ENCODE data around the gene ZNF670. TPM values are rescaled to one million over a fixed set of nuclear protein-coding genes. Genes with fewer than 3 reads are reported as not detected.

Gene ZNF670
- total and polyA plus RNA-seq, 10 donors: 1.4 to 5.6 (median 3.7) TPM

DNA sequence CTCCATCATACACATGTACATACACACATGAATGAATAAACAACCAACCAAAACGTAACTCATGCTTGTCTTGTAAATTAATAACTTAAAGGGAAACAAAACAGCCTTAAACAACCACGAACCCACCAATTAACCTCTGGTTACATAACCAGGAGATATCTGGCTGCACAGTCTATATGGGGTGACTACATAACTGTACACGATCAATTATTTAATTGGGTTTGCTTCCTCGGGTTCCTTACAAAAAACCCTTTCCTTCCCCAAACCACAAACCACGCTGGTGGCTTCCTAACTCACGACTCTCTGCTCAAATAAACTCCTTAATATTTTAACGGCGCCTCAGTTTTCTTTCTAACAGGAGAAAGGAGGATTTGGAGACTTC, 744 bp downstream of the ZNF670 start:
- no peak for TF ChIP-seq POLR2A (IDR thresholded peaks at IDR 0.05)
- TF ChIP-seq POLR2AphosphoS5 (IDR thresholded peaks at IDR 0.05): no peak
- TF ChIP-seq, protein P1, sequence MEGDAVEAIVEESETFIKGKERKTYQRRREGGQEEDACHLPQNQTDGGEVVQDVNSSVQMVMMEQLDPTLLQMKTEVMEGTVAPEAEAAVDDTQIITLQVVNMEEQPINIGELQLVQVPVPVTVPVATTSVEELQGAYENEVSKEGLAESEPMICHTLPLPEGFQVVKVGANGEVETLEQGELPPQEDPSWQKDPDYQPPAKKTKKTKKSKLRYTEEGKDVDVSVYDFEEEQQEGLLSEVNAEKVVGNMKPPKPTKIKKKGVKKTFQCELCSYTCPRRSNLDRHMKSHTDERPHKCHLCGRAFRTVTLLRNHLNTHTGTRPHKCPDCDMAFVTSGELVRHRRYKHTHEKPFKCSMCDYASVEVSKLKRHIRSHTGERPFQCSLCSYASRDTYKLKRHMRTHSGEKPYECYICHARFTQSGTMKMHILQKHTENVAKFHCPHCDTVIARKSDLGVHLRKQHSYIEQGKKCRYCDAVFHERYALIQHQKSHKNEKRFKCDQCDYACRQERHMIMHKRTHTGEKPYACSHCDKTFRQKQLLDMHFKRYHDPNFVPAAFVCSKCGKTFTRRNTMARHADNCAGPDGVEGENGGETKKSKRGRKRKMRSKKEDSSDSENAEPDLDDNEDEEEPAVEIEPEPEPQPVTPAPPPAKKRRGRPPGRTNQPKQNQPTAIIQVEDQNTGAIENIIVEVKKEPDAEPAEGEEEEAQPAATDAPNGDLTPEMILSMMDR (IDR thresholded peaks at IDR 0.05 in 8 of 11, conservative IDR thresholded peaks at IDR 0.05 in 3 of 11): no peak
- peak overlapping the region in 6 of 8 donors; percentile 67 to 86 (median 81) for H3K27ac ChIP-seq
- WGBS, 5 donors: 0 to 2% (median 1%) methylated on average over 8 of the region's 8 CpGs
- H3K4me1 ChIP-seq: peaks cover 0 to 29% (median 22%) of the 10 kb centered on the region in 6 donors
- intact Hi-C loops (cut with DNase I; ENCODE audit: low total_unique reads): no loop called here
- peaks cover 0 to 18% (median 0%) of the 10 kb centered on the region in 8 donors for H3K9me3 ChIP-seq
- no peak for DNase-seq
- peak overlapping the region; percentile 63 to 93 (median 76) for H3K4me3 ChIP-seq
- no peaks in the 10 kb centered on the region for H3K27me3 ChIP-seq (replicated peaks in 1 of 7)
- H3K36me3 ChIP-seq: no peaks in the 10 kb centered on the region

DNA sequence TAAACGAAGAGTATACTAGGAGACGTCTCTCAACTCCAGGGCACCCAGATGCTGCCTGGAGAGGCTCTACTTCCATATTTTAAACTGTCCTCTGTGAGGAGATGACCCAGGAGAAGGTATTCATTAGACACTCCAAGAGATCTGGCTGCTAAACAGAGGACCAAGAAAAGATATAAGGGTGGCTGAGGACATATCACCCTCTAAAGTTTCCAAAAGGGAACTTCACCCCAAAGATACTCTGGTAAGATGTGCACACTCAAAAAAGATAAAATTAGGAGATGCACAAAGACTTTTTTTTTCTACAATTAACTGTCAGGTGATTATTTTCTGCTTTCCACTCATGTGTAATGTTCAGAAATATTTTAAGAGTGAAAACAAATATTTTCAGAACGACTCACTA, 1.4 kb downstream of the ZNF670 start:
- TF ChIP-seq, protein P1 (IDR thresholded peaks at IDR 0.05 in 8 of 11, conservative IDR thresholded peaks at IDR 0.05 in 3 of 11): no peak
- TF ChIP-seq POLR2A (IDR thresholded peaks at IDR 0.05) (no peak), POLR2AphosphoS5 (IDR thresholded peaks at IDR 0.05) (no peak)
- intact Hi-C loops (cut with DNase I; ENCODE audit: low total_unique reads): no loop called here
- DNase-seq: no peak
- 79 to 86% (median 81%) methylated on average over 3 of the region's 3 CpGs for WGBS, 5 donors
- Histone ChIP-seq H3K27ac (peak overlapping the region in 1 of 8 donors; percentile 86), H3K4me3 (peak overlapping the region in 3 of 8 donors; percentile 69 to 93 (median 85)), H3K4me1 (peaks cover 0 to 29% (median 22%) of the 10 kb centered on the region in 6 donors), H3K27me3 (replicated peaks in 1 of 7) (no peaks in the 10 kb centered on the region), H3K9me3 (peaks cover 0 to 23% (median 3%) of the 10 kb centered on the region in 8 donors), H3K36me3 (no peaks in the 10 kb centered on the region)

GRCh38 chr1:247070645-247071044, 8.0 kb downstream of the ZNF670 start:
- intact Hi-C loops (cut with DNase I; ENCODE audit: low total_unique reads): no loop called here
- DNase-seq: no peak
- TF ChIP-seq POLR2A (IDR thresholded peaks at IDR 0.05): no peak
- TF ChIP-seq, protein P1 (IDR thresholded peaks at IDR 0.05 in 8 of 11, conservative IDR thresholded peaks at IDR 0.05 in 3 of 11): no peak
- no peak for TF ChIP-seq POLR2AphosphoS5 (IDR thresholded peaks at IDR 0.05)
- H3K36me3 ChIP-seq: peaks cover 0 to 5% (median 0%) of the 10 kb centered on the region in 6 donors
- H3K27me3 ChIP-seq (replicated peaks in 1 of 7): no peaks in the 10 kb centered on the region
- no peak overlapping the region for H3K27ac ChIP-seq
- peaks cover 7 to 84% (median 53%) of the 10 kb centered on the region in 8 donors for H3K9me3 ChIP-seq
- no peak overlapping the region for H3K4me3 ChIP-seq
- WGBS, 5 donors: 72 to 97% (median 82%) methylated on average over 3 of the region's 3 CpGs
- no peaks in the 10 kb centered on the region for H3K4me1 ChIP-seq

DNA sequence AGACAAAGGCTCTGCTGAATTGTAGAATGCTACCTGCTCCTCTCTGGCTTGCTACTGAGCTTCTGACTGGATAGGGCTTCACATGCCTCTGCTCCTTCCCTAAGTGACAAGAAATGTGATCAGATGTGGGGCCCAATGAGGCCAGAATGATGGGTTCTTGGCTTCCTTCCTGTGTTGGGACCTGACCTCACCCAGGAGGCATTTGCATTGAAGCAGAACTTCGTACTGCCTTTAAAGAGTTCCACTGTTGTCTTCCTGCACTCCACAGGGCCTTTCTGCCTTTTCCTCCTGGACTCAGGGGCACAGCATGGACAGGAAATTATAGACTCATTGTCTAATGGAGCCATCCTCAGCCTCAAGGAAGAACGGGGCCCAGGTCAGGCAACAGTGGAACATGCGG, 14.3 kb downstream of the ZNF670 start:
- Histone ChIP-seq H3K36me3 (peaks cover 0 to 27% (median 0%) of the 10 kb centered on the region in 6 donors), H3K27ac (no peak overlapping the region), H3K9me3 (peaks cover 9 to 95% (median 77%) of the 10 kb centered on the region in 8 donors), H3K27me3 (replicated peaks in 1 of 7) (no peaks in the 10 kb centered on the region), H3K4me3 (no peak overlapping the region), H3K4me1 (no peaks in the 10 kb centered on the region)
- intact Hi-C loops (cut with DNase I; ENCODE audit: low total_unique reads): no loop called here
- DNase-seq: peak; percentile 35
- no peak for TF ChIP-seq POLR2AphosphoS5 (IDR thresholded peaks at IDR 0.05)
- TF ChIP-seq, protein P1 (IDR thresholded peaks at IDR 0.05 in 8 of 11, conservative IDR thresholded peaks at IDR 0.05 in 3 of 11): no peak
- TF ChIP-seq POLR2A (IDR thresholded peaks at IDR 0.05): no peak
- WGBS, 5 donors: 79 to 92% (median 84%) methylated on average over 3 of the region's 3 CpGs

Data from spleen (tissue), 11 donors.